Activated CD4-positive, alpha-beta T cell treated with anti-CD3 and anti-CD28 coated beads, Interleukin-2, amount 10 ng/mL, durations not matched to agents 7 days and 5 days (primary cell): ENCODE results near the gene QSER1. TPM values are rescaled to one million over a fixed set of nuclear protein-coding genes. Genes with fewer than 3 reads are reported as not detected.
A peak's percentile ranks its signal among the peaks of the same experiment; 100 is the strongest.
"Not testable (repeated sequence)": the region's sequence is repeated elsewhere in the genome, so short reads cannot be mapped to it uniquely, and the experiment has no call there.

Experiments used
- CTCF ChIA-PET: fragments of 350-600 bp; sonication (Branson Sonifier 250); formaldehyde crosslinking; loops from one replicate; lab custom pipeline; 2021; ENCODE audit warnings: antibody characterized with exemption; lab: Charles Lee
- POLR2A ChIA-PET: fragments of 350-600 bp; sonication (Branson Sonifier 250); formaldehyde crosslinking; loops from one replicate; lab custom pipeline; 2021; ENCODE audit warnings: antibody characterized with exemption; lab: Charles Lee
- DNase-seq: peaks from one replicate; pipeline ENCODE4 v3.0.0-alpha.2; 2020
- H3K27ac Mint-ChIP-seq: one replicate; pipeline ENCODE4 v1.8.0; 2021; ENCODE audit warnings: mild to moderate bottlenecking, moderate library complexity, mixed read lengths
- H3K27me3 Mint-ChIP-seq: one replicate; pipeline ENCODE4 v1.8.0; 2021; ENCODE audit warnings: mixed read lengths
- H3K36me3 Mint-ChIP-seq: one replicate; pipeline ENCODE4 v1.8.0; 2021; ENCODE audit warnings: low read depth, mixed read lengths
- H3K4me1 Mint-ChIP-seq: one replicate; pipeline ENCODE4 v1.8.0; 2021; ENCODE audit warnings: mixed read lengths
- H3K4me3 Mint-ChIP-seq: one replicate; pipeline ENCODE4 v1.8.0; 2021; ENCODE audit warnings: mild to moderate bottlenecking, moderate library complexity, mixed read lengths
- H3K9me3 Mint-ChIP-seq: one replicate; pipeline ENCODE4 v1.8.0; 2021; ENCODE audit warnings: mixed read lengths
- total RNA-seq, 2 experiments: library from RNA; stranded (reverse); gene quantifications; one replicate each; pipeline ENCODE4 v1.2.3, GENCODE V29; 2021

The QSER1 gene
- total RNA-seq, 2 experiments from 2014 or later, result 12.3 to 18.0 TPM

DNA sequence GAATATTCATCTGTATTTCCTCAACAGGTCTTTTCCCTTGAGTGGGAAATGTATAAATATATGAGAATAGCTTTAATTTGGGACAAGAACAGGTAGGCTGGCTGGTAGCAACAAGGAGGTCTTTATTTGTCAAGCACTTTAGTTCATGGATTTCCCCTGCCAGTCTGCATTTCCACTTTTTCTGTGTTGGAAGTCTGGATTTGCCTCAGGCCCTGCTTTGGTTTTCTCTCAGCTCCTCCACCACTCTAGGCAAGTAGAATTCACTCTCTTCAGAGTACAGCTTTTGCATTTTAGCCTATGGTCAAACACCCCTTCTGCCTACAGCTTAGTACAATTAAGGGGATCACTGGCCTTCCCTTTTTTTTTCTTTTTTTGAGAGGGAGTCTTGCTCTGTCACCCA lies 57.1 kb downstream of the QSER1 start:
- no peak for DNase-seq
- H3K9me3 Mint-ChIP-seq, result peaks cover 9% of the 10 kb centered on the region
- H3K27me3 Mint-ChIP-seq, result no peaks in the 10 kb centered on the region
- ChIA-PET CTCF (interaction anchor here (0.6 kb wide), 1 partner anchor 12 kb away, joined by 5 read pairs; no protein-coding TSS in a partner anchor), POLR2A (no interaction called here)
- peaks cover 2% of the 10 kb centered on the region for H3K4me1 Mint-ChIP-seq
- H3K4me3 Mint-ChIP-seq, result no peak overlapping the region
- no peak overlapping the region for H3K27ac Mint-ChIP-seq
- H3K36me3 Mint-ChIP-seq, result peaks cover 14% of the 10 kb centered on the region

DNA sequence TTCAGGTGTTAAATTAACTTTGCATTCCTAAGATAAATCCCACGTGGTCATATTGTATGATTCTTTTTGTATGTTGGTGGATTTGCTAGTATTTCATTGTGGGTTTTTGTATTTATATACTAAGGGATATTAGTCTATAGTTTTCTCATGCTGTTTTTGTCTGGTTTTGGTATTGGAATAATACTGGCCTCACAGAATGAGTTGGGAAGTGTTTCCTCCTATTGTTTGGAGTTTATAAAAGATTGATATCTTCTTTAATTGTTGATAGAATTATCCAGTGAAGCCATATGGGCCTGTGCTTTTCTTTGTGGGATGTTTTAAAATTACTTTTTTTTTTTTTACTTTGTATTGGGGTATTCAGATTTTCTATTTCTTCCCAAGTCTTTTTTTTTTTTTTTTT lies 59.8 kb downstream of the QSER1 start:
- H3K9me3 Mint-ChIP-seq, result peaks cover 7% of the 10 kb centered on the region
- DNase-seq, result no peak
- H3K4me1 Mint-ChIP-seq, result peaks cover 2% of the 10 kb centered on the region
- no peak overlapping the region for H3K4me3 Mint-ChIP-seq
- H3K27ac Mint-ChIP-seq, result no peak overlapping the region
- ChIA-PET POLR2A (no interaction called here), CTCF (no interaction called here)
- H3K36me3 Mint-ChIP-seq, result peaks cover 11% of the 10 kb centered on the region
- no peaks in the 10 kb centered on the region for H3K27me3 Mint-ChIP-seq

DNA sequence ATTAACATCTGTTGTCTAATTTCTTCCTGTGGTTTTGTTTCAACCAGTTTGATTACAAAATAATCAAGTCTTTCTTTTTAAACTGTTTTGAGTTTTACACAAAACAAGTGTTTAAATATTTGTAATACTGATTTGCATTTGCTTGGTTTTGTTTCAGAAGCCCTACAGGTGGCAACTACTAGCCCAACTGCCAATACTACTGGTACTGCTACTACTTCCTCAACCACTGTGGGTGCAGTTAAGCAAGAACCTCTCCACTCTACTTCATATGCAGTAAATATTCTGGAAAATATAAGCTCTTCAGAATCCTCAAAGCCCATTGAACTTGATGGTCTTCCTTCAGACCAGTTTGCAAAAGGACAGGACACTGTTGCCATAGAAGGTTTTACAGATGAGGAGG lies 61.1 kb downstream of the QSER1 start:
- ChIA-PET POLR2A (no interaction called here), CTCF (no interaction called here)
- no peak for DNase-seq
- no peak overlapping the region for H3K4me3 Mint-ChIP-seq
- H3K9me3 Mint-ChIP-seq, result no peaks in the 10 kb centered on the region
- no peak overlapping the region for H3K27ac Mint-ChIP-seq
- peaks cover 4% of the 10 kb centered on the region for H3K36me3 Mint-ChIP-seq
- H3K4me1 Mint-ChIP-seq, result no peaks in the 10 kb centered on the region
- H3K27me3 Mint-ChIP-seq, result no peaks in the 10 kb centered on the region

DNA sequence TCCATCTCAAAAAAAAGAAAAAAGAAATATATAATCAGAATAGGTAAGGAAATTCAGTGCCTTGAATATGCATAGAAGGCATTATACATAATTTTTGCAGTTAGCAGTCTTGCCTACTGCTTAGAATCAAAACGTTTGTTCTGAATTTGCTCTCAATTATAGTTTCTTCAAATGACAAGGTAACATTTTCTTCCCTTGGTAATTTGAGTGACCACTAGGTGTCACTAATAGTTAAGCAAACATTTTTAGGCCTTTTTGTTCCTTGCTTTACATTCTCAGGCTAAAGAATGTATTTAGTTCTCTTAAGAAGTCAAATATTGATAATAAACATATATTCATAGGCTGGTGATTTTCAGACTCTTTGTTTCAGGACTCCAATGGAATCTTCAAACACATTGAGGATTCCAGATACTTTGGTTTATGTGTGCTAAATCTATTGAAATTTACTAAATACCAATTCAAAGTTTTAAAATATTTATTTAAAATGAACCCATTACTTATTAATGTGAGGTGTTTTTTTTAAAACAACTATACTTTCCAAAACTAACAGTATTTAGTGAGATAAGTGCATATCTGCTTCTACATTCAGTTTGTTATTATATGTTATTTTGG lies 68.0 kb downstream of the QSER1 start:
- Mint-ChIP-seq H3K27me3 (no peaks in the 10 kb centered on the region), H3K4me3 (no peak overlapping the region), H3K36me3 (peaks cover 20% of the 10 kb centered on the region), H3K4me1 (peaks cover 2% of the 10 kb centered on the region), H3K27ac (no peak overlapping the region), H3K9me3 (no peaks in the 10 kb centered on the region)
- ChIA-PET CTCF (interaction anchor here (0.7 to 1.1 kb wide), 2 partner anchors 104 to 105 kb away, joined by 3 read pairs; no protein-coding TSS in a partner anchor), POLR2A (no interaction called here)
- DNase-seq, result no peak

DNA sequence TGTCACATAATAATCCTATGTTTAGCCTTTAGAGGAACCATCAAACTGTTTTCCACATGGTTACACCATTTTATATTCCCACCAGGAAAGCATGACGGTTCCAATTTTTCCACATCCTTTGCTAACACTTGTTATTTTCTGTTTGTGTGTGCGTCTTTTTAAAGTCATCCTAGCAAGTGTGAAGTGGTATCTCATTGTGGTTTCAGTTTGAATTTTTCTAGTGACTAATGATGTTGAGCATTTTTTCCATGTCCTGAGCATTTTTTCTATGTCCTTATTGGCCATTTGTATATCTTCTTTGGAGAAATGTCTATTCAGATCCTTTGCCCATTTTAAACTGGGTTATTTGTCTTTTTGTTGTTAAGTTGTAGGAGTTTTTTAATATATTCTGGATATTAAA lies 69.4 kb downstream of the QSER1 start:
- H3K4me1 Mint-ChIP-seq, result peaks cover 10% of the 10 kb centered on the region
- no peaks in the 10 kb centered on the region for H3K9me3 Mint-ChIP-seq
- no peak overlapping the region for H3K4me3 Mint-ChIP-seq
- DNase-seq, result no peak
- ChIA-PET POLR2A (no interaction called here), CTCF (interaction anchor here (0.6 kb wide), 1 partner anchor 108 kb away, joined by 3 read pairs; no protein-coding TSS in a partner anchor)
- H3K36me3 Mint-ChIP-seq, result peaks cover 20% of the 10 kb centered on the region
- H3K27ac Mint-ChIP-seq, result no peak overlapping the region
- H3K27me3 Mint-ChIP-seq, result no peaks in the 10 kb centered on the region

DNA sequence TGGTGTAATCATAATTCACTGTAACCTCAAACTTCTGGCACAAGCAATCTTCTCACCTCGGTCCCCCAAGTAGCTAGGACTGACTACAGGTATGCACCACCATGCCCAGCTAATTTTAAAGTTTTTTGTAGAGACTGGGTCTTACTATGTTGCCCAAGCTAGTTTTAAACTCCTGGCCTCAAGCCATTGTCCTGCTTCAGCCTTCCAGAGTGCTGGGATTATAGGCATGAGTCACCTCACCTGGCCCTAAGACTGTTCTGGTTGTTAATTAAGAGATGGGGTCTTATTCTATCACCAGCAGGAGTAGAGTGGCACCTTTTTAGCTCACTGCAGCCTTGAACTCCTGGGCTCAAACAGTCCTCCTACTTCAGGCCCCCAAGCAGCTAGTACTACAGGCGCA lies 71.1 kb downstream of the QSER1 start:
- no peaks in the 10 kb centered on the region for H3K9me3 Mint-ChIP-seq
- no peaks in the 10 kb centered on the region for H3K27me3 Mint-ChIP-seq
- H3K36me3 Mint-ChIP-seq, result peaks cover 18% of the 10 kb centered on the region
- DNase-seq, result no peak
- ChIA-PET POLR2A (no interaction called here), CTCF (interaction anchor here (0.8 to 1.2 kb wide), 2 partner anchors 11 to 19 kb away, joined by 3 read pairs; no protein-coding TSS in a partner anchor)
- no peak overlapping the region for H3K4me3 Mint-ChIP-seq
- no peak overlapping the region for H3K27ac Mint-ChIP-seq
- H3K4me1 Mint-ChIP-seq, result peaks cover 10% of the 10 kb centered on the region

DNA sequence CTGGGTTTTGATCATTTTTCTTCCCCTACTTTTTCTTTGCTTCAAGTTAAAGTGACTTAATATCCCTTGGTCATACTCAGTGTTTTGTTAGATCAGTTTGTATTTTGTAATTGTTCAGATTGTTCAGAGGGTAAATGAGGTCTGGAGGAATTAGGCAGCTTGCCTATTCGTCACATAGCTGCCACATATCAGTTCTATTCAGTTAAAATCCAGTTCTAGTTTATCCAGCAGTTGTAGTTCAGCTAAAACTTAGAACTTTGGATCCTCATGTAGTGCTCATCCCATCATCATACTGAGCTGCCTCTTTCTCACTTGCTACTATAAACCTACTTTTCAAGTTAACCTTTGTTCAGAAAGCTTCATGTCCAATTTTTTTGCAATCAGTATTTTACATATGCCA lies 75.9 kb downstream of the QSER1 start:
- peaks cover 8% of the 10 kb centered on the region for H3K4me1 Mint-ChIP-seq
- no peak overlapping the region for H3K27ac Mint-ChIP-seq
- H3K4me3 Mint-ChIP-seq, result no peak overlapping the region
- POLR2A ChIA-PET, result no interaction called here
- H3K27me3 Mint-ChIP-seq, result no peaks in the 10 kb centered on the region
- CTCF ChIA-PET, result interaction anchor here (0.6 to 1.3 kb wide), 6 partner anchors 14 to 185 kb away, joined by 3 read pairs; no protein-coding TSS in a partner anchor
- no peak for DNase-seq
- no peaks in the 10 kb centered on the region for H3K9me3 Mint-ChIP-seq
- peaks cover 10% of the 10 kb centered on the region for H3K36me3 Mint-ChIP-seq

DNA sequence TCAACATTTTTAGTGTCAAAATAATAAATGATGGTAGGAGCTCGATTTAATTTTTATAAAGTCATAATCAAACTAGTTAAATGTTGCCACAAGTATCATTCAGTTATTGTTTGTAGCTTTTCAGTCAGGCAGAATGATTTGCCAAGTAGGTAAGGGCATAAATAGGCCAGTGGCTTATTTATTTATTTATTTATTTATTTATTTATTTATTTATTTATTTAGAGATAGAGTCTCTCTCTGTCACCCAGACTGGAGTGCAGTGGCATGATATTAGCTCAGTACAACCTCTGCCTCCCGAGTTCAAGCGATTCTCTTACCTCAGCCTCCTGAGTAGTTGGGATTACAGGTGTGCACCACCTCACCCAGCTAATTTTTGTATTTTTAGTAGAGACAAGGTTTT lies 79.6 kb downstream of the QSER1 start:
- H3K4me1 Mint-ChIP-seq, H3K4me3 Mint-ChIP-seq, POLR2A ChIA-PET, H3K9me3 Mint-ChIP-seq, H3K27me3 Mint-ChIP-seq, DNase-seq, H3K27ac Mint-ChIP-seq, H3K36me3 Mint-ChIP-seq: not testable (repeated sequence)
- CTCF ChIA-PET, result interaction anchor here (1.0 kb wide), 1 partner anchor 89 kb away, joined by 3 read pairs; no protein-coding TSS in a partner anchor

DNA sequence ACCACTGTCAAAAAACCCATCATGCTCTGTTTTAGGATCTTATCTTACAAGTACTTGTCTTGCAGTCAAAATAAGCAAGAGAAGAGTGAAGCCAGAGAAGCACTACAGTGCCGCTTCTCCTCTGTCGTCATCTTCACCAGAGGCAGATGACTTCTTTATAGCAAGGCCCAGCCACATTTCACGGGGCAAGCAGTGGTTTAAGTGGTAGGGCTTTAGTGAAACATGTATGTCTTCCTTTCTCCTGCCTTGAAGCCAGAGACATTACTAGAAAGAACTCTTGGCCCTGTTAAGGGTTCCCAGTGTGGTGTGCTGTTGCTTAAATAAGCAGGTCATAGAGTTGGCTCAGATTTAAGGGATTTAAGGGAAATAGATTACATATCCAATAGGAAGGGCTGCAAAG lies 80.2 kb downstream of the QSER1 start:
- H3K4me1 Mint-ChIP-seq, result no peaks in the 10 kb centered on the region
- CTCF ChIA-PET, result no interaction called here
- peaks cover 6% of the 10 kb centered on the region for H3K36me3 Mint-ChIP-seq
- no peaks in the 10 kb centered on the region for H3K9me3 Mint-ChIP-seq
- no peaks in the 10 kb centered on the region for H3K27me3 Mint-ChIP-seq
- H3K4me3 Mint-ChIP-seq, result no peak overlapping the region
- DNase-seq, result no peak
- H3K27ac Mint-ChIP-seq, result no peak overlapping the region
- POLR2A ChIA-PET, result no interaction called here

DNA sequence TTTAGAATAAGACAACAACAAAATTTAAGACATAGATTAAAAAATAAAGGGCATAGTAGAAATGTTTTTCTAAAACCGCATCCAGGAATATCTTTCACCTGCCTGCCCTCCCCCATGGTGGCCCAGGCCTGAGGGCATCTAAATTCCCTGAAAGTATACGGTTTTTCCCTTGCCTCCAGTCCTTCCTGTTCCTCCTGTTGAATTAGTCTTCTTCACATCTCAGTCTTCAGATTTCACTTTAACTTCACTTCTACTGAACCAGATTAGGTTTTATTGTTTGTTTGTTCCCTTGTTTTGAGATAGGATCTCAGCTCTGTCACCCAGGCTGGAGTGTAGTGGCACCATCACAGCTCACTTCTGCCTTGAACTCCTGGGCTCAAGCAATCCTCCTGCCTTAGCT lies 90.0 kb downstream of the QSER1 start:
- H3K4me1 Mint-ChIP-seq, result no peaks in the 10 kb centered on the region
- H3K4me3 Mint-ChIP-seq, result no peak overlapping the region
- CTCF ChIA-PET, result interaction anchor here (1.2 to 1.6 kb wide), 2 partner anchors 14 to 19 kb away, joined by 3 read pairs; no protein-coding TSS in a partner anchor
- POLR2A ChIA-PET, result no interaction called here
- DNase-seq, result no peak
- H3K36me3 Mint-ChIP-seq, result no peaks in the 10 kb centered on the region
- H3K9me3 Mint-ChIP-seq, result no peaks in the 10 kb centered on the region
- no peaks in the 10 kb centered on the region for H3K27me3 Mint-ChIP-seq
- peak overlapping the region; percentile 22 for H3K27ac Mint-ChIP-seq

DNA sequence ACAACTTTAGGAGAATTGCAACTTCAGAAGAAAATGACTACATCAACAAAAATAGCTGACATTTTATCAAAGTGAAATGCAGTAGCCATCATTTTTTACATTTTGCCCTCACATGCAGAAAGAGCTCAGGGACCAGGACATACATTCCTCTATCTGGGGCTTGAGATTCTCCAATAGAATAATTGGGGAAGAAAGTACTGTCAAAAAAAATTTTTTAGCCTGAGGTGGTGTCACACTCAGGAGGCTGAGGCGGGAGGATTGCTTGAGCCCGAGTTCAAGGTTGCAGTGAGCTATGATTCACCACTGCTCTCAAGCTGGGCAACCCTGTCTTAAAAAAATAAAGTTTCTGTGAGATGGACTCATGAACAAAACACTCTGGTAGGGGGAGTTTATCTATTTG lies 90.9 kb downstream of the QSER1 start:
- no peaks in the 10 kb centered on the region for H3K36me3 Mint-ChIP-seq
- ChIA-PET CTCF (interaction anchor here (1.6 kb wide), 1 partner anchor 15 kb away, joined by 3 read pairs; no protein-coding TSS in a partner anchor), POLR2A (no interaction called here)
- H3K9me3 Mint-ChIP-seq, result no peaks in the 10 kb centered on the region
- no peak for DNase-seq
- H3K27me3 Mint-ChIP-seq, result no peaks in the 10 kb centered on the region
- H3K4me3 Mint-ChIP-seq, result no peak overlapping the region
- no peak overlapping the region for H3K27ac Mint-ChIP-seq
- no peaks in the 10 kb centered on the region for H3K4me1 Mint-ChIP-seq

DNA sequence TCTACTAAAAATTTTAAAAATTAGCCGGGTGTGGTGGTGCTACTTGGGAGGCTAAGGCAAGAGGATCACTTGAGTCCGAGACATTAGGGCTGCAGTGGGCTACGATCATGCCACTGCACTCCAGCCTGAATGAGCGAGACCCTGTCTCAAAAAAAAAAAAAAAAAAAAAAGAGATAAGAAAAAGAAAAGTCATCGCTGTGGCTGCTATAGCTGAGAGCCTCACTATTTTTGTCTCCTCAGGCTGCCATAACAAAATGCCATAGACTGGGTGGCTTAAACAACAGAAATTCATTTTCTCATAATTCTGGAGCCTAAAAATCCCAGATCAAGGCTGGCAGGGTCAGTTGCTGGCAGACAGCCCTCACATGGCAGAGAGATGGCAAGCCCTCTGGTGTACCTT lies 93.0 kb downstream of the QSER1 start:
- Mint-ChIP-seq H3K36me3 (no peaks in the 10 kb centered on the region), H3K9me3 (peaks cover 3% of the 10 kb centered on the region), H3K27me3 (peaks cover 3% of the 10 kb centered on the region), H3K4me3 (no peak overlapping the region), H3K27ac (no peak overlapping the region), H3K4me1 (no peaks in the 10 kb centered on the region)
- no peak for DNase-seq
- ChIA-PET CTCF (no interaction called here), POLR2A (no interaction called here)

DNA sequence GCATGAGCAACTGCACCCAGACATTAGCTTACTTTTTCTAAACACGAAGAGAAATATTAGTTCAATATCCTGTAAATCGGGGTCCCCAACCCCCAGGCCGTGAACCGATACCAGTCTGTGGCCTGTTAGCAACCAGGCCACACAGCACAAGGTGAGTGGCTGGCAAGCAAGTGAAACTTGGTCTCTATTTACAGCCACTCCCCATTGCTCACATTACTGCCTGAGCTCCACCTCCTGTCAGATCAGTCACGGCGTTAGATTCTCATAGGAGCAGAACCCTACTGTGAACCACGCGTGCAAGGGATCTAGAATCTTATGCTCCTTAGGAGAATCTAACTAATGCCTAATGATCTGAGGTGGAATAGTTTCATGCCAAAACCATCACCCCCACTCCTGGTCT lies 95.2 kb downstream of the QSER1 start:
- Mint-ChIP-seq H3K4me3 (no peak overlapping the region), H3K9me3 (peaks cover 12% of the 10 kb centered on the region), H3K4me1 (no peaks in the 10 kb centered on the region), H3K36me3 (no peaks in the 10 kb centered on the region), H3K27ac (no peak overlapping the region), H3K27me3 (peaks cover 14% of the 10 kb centered on the region)
- POLR2A ChIA-PET, result no interaction called here
- DNase-seq, result no peak
- CTCF ChIA-PET, result no interaction called here

DNA sequence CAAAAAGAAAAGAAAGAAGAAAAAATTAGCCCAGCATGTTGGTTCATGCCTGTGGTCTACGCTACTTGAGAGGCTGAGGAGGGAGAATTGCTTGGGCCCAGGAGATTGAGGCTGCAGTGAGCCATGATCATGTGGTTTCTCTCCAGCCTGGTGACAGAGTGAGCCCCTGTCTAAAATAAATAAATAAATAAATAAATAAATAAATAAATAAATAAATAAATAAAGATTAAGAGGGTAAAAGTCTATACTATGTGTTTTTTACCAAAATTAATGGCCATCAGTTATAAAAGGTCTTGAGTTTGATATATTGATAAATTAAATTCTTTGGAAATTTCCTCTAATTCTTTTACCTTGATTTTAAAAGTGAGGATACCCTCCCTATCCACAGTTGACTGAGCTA lies 97.9 kb downstream of the QSER1 start:
- CTCF ChIA-PET, result no interaction called here
- no peak for DNase-seq
- peaks cover 24% of the 10 kb centered on the region for H3K27me3 Mint-ChIP-seq
- POLR2A ChIA-PET, result no interaction called here
- peaks cover 15% of the 10 kb centered on the region for H3K9me3 Mint-ChIP-seq
- no peaks in the 10 kb centered on the region for H3K4me1 Mint-ChIP-seq
- no peak overlapping the region for H3K4me3 Mint-ChIP-seq
- no peaks in the 10 kb centered on the region for H3K36me3 Mint-ChIP-seq
- no peak overlapping the region for H3K27ac Mint-ChIP-seq
